IMR-90 (cell line): Measurements from ENCODE around the gene MARCHF2. TPM values are rescaled to one million over a fixed set of nuclear protein-coding genes. Genes with fewer than 3 reads are reported as not detected.

Experiments
- ATAC-seq: fragments of 200-7000 bp; cut with Tn5 transposase; 2 replicates; pipeline ENCODE4 v1.9.1; 2020; ENCODE audit warnings: low read depth, mild to moderate bottlenecking, moderate library complexity
- BruUV-seq: library from RNA; stranded (reverse); fragments of 400-500 nt; replicated peaks from 2 replicates; lab custom pipeline; 2021; lab: Mats Ljungman, UMichigan
- CTCF ChIA-PET: fragments of 300-600 bp; formaldehyde crosslinking; extraction: SDS; loops from one replicate; lab custom pipeline; 2021; ENCODE audit warnings: antibody characterized with exemption; lab: Yijun Ruan, JAX
- POLR2A ChIA-PET: fragments of 300-600 bp; sonication (Branson Sonifier 250); formaldehyde crosslinking; loops from one replicate; lab custom pipeline; 2022; ENCODE audit warnings: antibody characterized with exemption; ENCODE audit not compliant: unreplicated experiment; lab: Charles Lee
- DNase-seq: peaks from one replicate; pipeline ENCODE4 v3.0.0; 2013
- H2AFZ ChIP-seq: replicated peaks from 2 replicates; pipeline ENCODE3; 2013; ENCODE audit warnings: low read length, mild to moderate bottlenecking; ENCODE audit not compliant: poor library complexity
- H2AK5ac ChIP-seq: 2 replicates; pipeline ENCODE4 v1.6.1; 2013; ENCODE audit warnings: low read depth, low read length, inconsistent platforms
- H2AK9ac ChIP-seq: replicated peaks from 2 replicates; pipeline ENCODE3; 2013; ENCODE audit warnings: mild to moderate bottlenecking, low read depth, low read length, moderate library complexity; ENCODE audit not compliant: poor library complexity
- H2BK120ac ChIP-seq: 2 replicates; pipeline ENCODE4 v1.6.1; 2013; ENCODE audit warnings: low read depth, low read length, inconsistent platforms
- H2BK15ac ChIP-seq: 3 replicates; pipeline ENCODE4 v1.6.1; 2013; ENCODE audit warnings: low read depth, low read length, inconsistent platforms
- H2BK20ac ChIP-seq: 2 replicates; pipeline ENCODE4 v1.6.1; 2013; ENCODE audit warnings: low read depth, mild to moderate bottlenecking, inconsistent platforms, low read length, moderate library complexity
- H2BK5ac ChIP-seq: 2 replicates; pipeline ENCODE4 v1.6.1; 2013; ENCODE audit warnings: mild to moderate bottlenecking, low read depth, low read length, inconsistent platforms; ENCODE audit not compliant: poor library complexity, severe bottlenecking
- H3K14ac ChIP-seq: replicated peaks from 2 replicates; pipeline ENCODE4 v1.6.1; 2013; ENCODE audit warnings: low read depth, low read length, inconsistent platforms
- H3K18ac ChIP-seq: 2 replicates; pipeline ENCODE4 v1.6.1; 2013; ENCODE audit warnings: low read depth, low read length, control low read depth
- H3K23ac ChIP-seq: 2 replicates; pipeline ENCODE4 v1.6.1; 2013; ENCODE audit warnings: low read depth, low read length, inconsistent platforms
- H3K27ac ChIP-seq: 2 replicates; pipeline ENCODE4 v1.5.1; 2013; ENCODE audit warnings: mild to moderate bottlenecking, control low read depth, low read length; ENCODE audit not compliant: insufficient read depth
- H3K27me3 ChIP-seq: 2 replicates; pipeline ENCODE4 v1.6.1; 2013; ENCODE audit warnings: low read length; ENCODE audit not compliant: control insufficient read depth, insufficient read depth
- H3K36me3 ChIP-seq: 2 replicates; pipeline ENCODE4 v1.6.1; 2013; ENCODE audit warnings: low read length, mixed read lengths; ENCODE audit not compliant: control insufficient read depth, insufficient read depth
- H3K4ac ChIP-seq: 2 replicates; pipeline ENCODE4 v1.6.1; 2013; ENCODE audit warnings: low read depth, low read length, inconsistent platforms
- H3K4me1 ChIP-seq: 2 replicates; pipeline ENCODE4 v1.6.1; 2013; ENCODE audit warnings: low read length, mixed read lengths; ENCODE audit not compliant: control insufficient read depth, insufficient read depth
- H3K4me2 ChIP-seq: 2 replicates; pipeline ENCODE4 v1.6.1; 2013; ENCODE audit warnings: low read depth, mild to moderate bottlenecking, control low read depth, low read length, moderate library complexity
- H3K4me3 ChIP-seq: 2 replicates; pipeline ENCODE4 v1.5.1; 2013; ENCODE audit warnings: low read depth, mild to moderate bottlenecking, control low read depth, low read length, moderate library complexity; ENCODE audit not compliant: insufficient read depth
- H3K56ac ChIP-seq: 2 replicates; pipeline ENCODE4 v1.6.1; 2013; ENCODE audit warnings: low read length, inconsistent platforms; ENCODE audit not compliant: insufficient read depth; ENCODE audit errors: extremely low read depth
- H3K79me1 ChIP-seq, 2 experiments: 2 replicates each; pipeline ENCODE4 v1.6.1; 2013; ENCODE audit warnings: low read length in 2 of 2, inconsistent platforms in 1 of 2, low read depth in 1 of 2
- H3K9ac ChIP-seq: 2 replicates; pipeline ENCODE4 v1.6.1; 2013; ENCODE audit warnings: low read depth, low read length, control low read depth
- H3K9me1 ChIP-seq: 2 replicates; pipeline ENCODE4 v1.6.1; 2013; ENCODE audit warnings: low read length, inconsistent platforms; ENCODE audit not compliant: insufficient read depth
- H3K9me3 ChIP-seq: 2 replicates; pipeline ENCODE4 v1.6.1; 2013; ENCODE audit warnings: low read length; ENCODE audit not compliant: control insufficient read depth, insufficient read depth
- H4K20me1 ChIP-seq: 2 replicates; pipeline ENCODE4 v1.6.1; 2013; ENCODE audit warnings: low read length, inconsistent platforms; ENCODE audit not compliant: insufficient read depth
- H4K5ac ChIP-seq: 2 replicates; pipeline ENCODE4 v1.6.1; 2013; ENCODE audit warnings: mild to moderate bottlenecking, low read depth, low read length, control low read depth
- H4K8ac ChIP-seq, 2 experiments: 2 replicates each; pipeline ENCODE4 v1.6.1; 2013; ENCODE audit warnings: low read depth in 2 of 2, low read length in 2 of 2, control low read depth in 1 of 2, inconsistent platforms in 1 of 2
- H4K91ac ChIP-seq: 2 replicates; pipeline ENCODE4 v1.6.1; 2013; ENCODE audit warnings: low read depth, low read length, inconsistent platforms; ENCODE audit not compliant: insufficient read depth
- CEBPB ChIP-seq: IDR thresholded peaks from 2 replicates; pipeline ENCODE4 v1.6.1; 2012; ENCODE audit warnings: low read depth, low read length, improper control_type of control experiment
- CHD1 ChIP-seq: IDR thresholded peaks from 2 replicates; pipeline ENCODE4 v1.6.1; 2012; ENCODE audit warnings: low read depth, low read length, improper control_type of control experiment
- FOS ChIP-seq: fragments of 150-350 bp; IDR thresholded peaks from 2 replicates; pipeline ENCODE4 v1.6.1; 2016; ENCODE audit warnings: low read depth, low read length
- RAD21 ChIP-seq: IDR thresholded peaks from 2 replicates; pipeline ENCODE4 v1.6.1; 2012; ENCODE audit warnings: low read length, improper control_type of control experiment
- SMC3 ChIP-seq: fragments of 150-350 bp; IDR thresholded peaks from 2 replicates; pipeline ENCODE4 v1.6.1; 2016; ENCODE audit warnings: low read depth, mild to moderate bottlenecking, antibody characterized with exemption, low read length, moderate library complexity
- WGBS, 2 experiments: methylation state at CpG; one replicate each; pipeline versions ENCODE4 v1.1.5 to v1.1.7; 2013; ENCODE audit warnings: missing lambda C conversion rate in 2 of 2; ENCODE audit not compliant: insufficient read length in 1 of 2; ENCODE audit errors: extremely low coverage in 2 of 2; 5-methylcytosine and 5-hydroxymethylcytosine counted together
- dilution Hi-C: fragments of 300-500 bp; cut with HindIII; formaldehyde crosslinking; loops from one replicate; pipeline ENCODE4 v1.14.3; 2018; ENCODE audit warnings: low sequenced_read_pairs; ENCODE audit not compliant: unreplicated experiment
- in situ Hi-C: fragments of 300-500 bp; cut with MboI; formaldehyde crosslinking; loops from 3 replicates; pipeline ENCODE4 v1.14.3; 2019; ENCODE audit warnings: low sequenced_read_pairs, inconsistent platforms, mixed read lengths
- intact Hi-C: fragments of 100-400 bp; cut with micrococcal nuclease; formaldehyde crosslinking; loops from 2 replicates; pipeline ENCODE4 v1.10.0; 2022
- polyA plus RNA-seq, 3 experiments: library from polyadenylated mRNA; depleted of rRNA; stranded (reverse); fragments of >200 nt; gene quantifications; 2 replicates each; pipeline ENCODE4 v1.2.3, GENCODE V29; 2012; ENCODE audit warnings: low replicate concordance in 1 of 3
- total RNA-seq: library from RNA; depleted of rRNA; stranded (reverse); fragments of >200 nt; gene quantifications from 2 replicates; pipeline ENCODE4 v1.2.3, GENCODE V29; 2012
- TF ChIP-seq, protein P1 (sequence below): fragments of 150-350 bp; IDR thresholded peaks from 2 replicates; pipeline ENCODE4 v1.6.1; 2017; ENCODE audit warnings: mild to moderate bottlenecking, antibody characterized with exemption, low read length, low read depth
- TF ChIP-seq, protein P2 (sequence below): conservative IDR thresholded peaks from 2 replicates; pipeline ENCODE4 v1.5.1; 2012; ENCODE audit warnings: mild to moderate bottlenecking, low read depth, low read length, improper control_type of control experiment
- TF ChIP-seq, protein P3 (sequence below): fragments of 150-350 bp; IDR thresholded peaks from 2 replicates; pipeline ENCODE4 v1.6.1; 2016; ENCODE audit warnings: low read depth, mild to moderate bottlenecking, low read length, moderate library complexity, borderline replicate concordance

MARCHF2 gene
- total and polyA plus RNA-seq, 2 of the 4 experiments (the other 2 are of a cell fraction), result 33.8 to 58.8 TPM

DNA sequence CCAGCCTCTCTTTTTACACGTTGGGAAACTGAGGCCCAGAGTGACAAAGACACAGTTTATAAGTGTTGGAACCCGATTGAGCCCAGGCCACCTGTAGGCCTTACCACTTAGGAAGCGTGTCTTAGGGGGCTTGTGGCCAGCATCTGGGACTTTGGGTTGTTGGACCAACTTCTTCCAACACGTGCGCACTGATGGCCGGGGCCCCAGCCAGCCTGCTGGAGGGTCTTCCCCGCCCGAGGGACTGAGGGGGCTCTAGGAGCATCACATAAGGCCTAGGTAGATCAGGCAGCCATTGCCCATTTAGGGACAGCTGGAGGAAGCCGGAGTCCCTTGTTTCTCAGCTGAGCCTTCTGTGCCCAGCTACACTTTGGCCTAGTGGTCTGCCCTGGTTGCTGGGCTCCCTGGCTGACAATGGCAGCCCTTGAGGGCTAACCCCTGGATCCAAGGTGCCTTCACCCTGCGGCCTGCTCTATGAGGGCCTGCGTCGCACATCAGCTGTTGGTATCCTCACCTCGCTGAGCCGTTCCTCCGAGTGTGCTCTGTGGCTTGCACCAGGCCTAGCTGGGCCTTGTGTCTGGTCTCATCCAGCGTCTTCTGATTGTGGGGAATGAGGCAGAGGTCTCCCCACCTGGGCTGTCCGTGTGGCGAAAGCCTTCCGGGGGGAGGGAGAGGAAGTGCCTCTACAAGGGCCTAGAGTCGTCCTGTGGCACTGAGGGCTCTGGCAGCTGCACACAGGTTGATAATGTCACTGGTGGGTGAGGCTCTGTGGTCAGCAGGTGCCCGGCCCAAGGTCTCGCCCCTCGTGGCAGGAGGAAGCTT lies 21.7 kb upstream of the MARCHF2 start (continued):
- TF ChIP-seq, protein P1, sequence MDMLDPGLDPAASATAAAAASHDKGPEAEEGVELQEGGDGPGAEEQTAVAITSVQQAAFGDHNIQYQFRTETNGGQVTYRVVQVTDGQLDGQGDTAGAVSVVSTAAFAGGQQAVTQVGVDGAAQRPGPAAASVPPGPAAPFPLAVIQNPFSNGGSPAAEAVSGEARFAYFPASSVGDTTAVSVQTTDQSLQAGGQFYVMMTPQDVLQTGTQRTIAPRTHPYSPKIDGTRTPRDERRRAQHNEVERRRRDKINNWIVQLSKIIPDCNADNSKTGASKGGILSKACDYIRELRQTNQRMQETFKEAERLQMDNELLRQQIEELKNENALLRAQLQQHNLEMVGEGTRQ, result no peak

DNA sequence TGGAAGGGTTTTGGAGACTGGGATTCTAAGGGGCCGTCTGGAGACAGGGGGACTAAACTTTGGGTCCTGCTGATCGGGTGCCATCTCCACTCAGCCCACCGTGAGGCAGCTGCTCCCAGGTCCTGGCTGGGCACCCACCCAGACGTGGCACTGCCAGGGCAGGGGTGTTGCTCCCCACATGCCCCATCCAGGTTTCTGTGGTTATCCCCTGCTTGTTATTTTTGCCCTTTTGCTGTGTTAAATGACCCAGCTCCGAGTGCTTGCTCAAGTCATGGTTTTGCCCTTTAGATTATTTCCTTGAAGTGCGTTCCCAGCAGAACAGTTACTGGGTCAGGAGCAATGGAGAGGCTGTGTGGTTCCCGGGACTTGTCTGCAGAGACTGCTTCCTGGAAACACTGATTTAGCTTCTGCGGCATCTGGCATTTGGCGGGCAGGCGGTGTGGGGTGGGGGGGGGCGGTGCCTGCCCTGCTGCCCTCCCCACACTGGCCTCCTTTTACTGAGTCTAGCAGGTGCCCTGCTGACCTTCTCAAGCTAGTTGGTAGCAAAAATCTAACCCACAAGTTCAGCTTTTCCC lies 21.0 kb upstream of the MARCHF2 start:
- peaks cover 17% of the 10 kb centered on the region for H3K4me1 ChIP-seq
- H3K4ac ChIP-seq, result no peak overlapping the region
- no peak overlapping the region for H4K5ac ChIP-seq
- DNase-seq, result no peak
- dilution Hi-C loops, result no loop called here
- intact Hi-C loops, result no loop called here
- H4K8ac ChIP-seq, result no peak overlapping the region
- H2BK5ac ChIP-seq, result no peak overlapping the region
- H3K27me3 ChIP-seq, result no peaks in the 10 kb centered on the region
- H3K9me3 ChIP-seq, result no peaks in the 10 kb centered on the region
- H4K20me1 ChIP-seq, result peaks cover 59% of the 10 kb centered on the region
- no peak overlapping the region for H3K23ac ChIP-seq
- H3K36me3 ChIP-seq, result no peaks in the 10 kb centered on the region
- H2BK20ac ChIP-seq, result no peak overlapping the region
- in situ Hi-C loops, result no loop called here
- H2BK120ac ChIP-seq, result no peak overlapping the region
- no peak overlapping the region for H3K14ac ChIP-seq
- TF ChIP-seq FOS (no peak), SMC3 (no peak), CEBPB (no peak), RAD21 (no peak), CHD1 (no peak)
- TF ChIP-seq, protein P1, result no peak
- TF ChIP-seq, protein P2, sequence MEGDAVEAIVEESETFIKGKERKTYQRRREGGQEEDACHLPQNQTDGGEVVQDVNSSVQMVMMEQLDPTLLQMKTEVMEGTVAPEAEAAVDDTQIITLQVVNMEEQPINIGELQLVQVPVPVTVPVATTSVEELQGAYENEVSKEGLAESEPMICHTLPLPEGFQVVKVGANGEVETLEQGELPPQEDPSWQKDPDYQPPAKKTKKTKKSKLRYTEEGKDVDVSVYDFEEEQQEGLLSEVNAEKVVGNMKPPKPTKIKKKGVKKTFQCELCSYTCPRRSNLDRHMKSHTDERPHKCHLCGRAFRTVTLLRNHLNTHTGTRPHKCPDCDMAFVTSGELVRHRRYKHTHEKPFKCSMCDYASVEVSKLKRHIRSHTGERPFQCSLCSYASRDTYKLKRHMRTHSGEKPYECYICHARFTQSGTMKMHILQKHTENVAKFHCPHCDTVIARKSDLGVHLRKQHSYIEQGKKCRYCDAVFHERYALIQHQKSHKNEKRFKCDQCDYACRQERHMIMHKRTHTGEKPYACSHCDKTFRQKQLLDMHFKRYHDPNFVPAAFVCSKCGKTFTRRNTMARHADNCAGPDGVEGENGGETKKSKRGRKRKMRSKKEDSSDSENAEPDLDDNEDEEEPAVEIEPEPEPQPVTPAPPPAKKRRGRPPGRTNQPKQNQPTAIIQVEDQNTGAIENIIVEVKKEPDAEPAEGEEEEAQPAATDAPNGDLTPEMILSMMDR, result no peak
- TF ChIP-seq, protein P3, sequence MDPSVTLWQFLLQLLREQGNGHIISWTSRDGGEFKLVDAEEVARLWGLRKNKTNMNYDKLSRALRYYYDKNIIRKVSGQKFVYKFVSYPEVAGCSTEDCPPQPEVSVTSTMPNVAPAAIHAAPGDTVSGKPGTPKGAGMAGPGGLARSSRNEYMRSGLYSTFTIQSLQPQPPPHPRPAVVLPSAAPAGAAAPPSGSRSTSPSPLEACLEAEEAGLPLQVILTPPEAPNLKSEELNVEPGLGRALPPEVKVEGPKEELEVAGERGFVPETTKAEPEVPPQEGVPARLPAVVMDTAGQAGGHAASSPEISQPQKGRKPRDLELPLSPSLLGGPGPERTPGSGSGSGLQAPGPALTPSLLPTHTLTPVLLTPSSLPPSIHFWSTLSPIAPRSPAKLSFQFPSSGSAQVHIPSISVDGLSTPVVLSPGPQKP, result no peak
- H3K79me1 ChIP-seq, result peaks cover 31 to 65% of the 10 kb centered on the region in 2 experiments
- H2AFZ ChIP-seq, result no peak overlapping the region
- BruUV-seq, result no TSS peak
- no peak overlapping the region for H3K27ac ChIP-seq
- CTCF ChIA-PET, result no interaction called here
- H3K9ac ChIP-seq, result no peak overlapping the region
- H3K18ac ChIP-seq, result no peak overlapping the region
- H2AK9ac ChIP-seq, result no peak overlapping the region
- no peak overlapping the region for H3K4me2 ChIP-seq
- no peak overlapping the region for H4K91ac ChIP-seq
- no peak overlapping the region for H2AK5ac ChIP-seq
- WGBS, 2 experiments, result 85% methylated on average over 4 of the region's 11 CpGs; no CpG with 5 or more reads in 1 of the 2 experiments
- ATAC-seq, result no peak
- H2BK15ac ChIP-seq, result no peak overlapping the region
- H3K9me1 ChIP-seq, result peaks cover 28% of the 10 kb centered on the region
- POLR2A ChIA-PET, result no interaction called here
- no peak overlapping the region for H3K4me3 ChIP-seq
- no peak overlapping the region for H3K56ac ChIP-seq
